Measurements from ENCODE around the gene FXYD6. TPM values are rescaled to one million over a fixed set of nuclear protein-coding genes. Genes with fewer than 3 reads are reported as not detected.

The FXYD6 gene
- total RNA-seq, 2 experiments from 2014 or later, result not detected

DNA sequence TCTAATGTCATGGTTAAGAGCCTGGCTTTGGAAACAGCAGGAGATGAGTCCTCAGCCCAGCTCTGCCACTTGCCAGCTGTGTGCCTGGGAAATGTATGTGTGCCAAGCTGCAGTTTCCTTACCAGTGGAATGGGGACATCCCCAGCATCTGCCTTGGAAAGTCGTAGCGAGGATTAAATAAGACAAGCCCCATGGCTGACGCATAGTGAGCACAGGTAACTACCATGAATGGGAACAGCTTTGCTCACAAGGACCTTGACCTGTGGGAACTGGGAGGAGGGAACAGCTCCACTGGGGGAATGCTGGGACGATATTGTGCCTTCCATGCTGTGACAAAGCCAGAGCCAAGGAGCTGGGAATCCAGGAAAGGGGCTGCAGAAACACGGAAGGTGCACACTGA, 76.8 kb downstream of the FXYD6 start:
- DNase-seq, result no peak
- H3K4me3 Mint-ChIP-seq, result no peak overlapping the region
- ChIA-PET CTCF (interaction anchor here (1.3 to 4.7 kb wide), 4 partner anchors 9 to 374 kb away, joined by 3 to 33 read pairs (median 4); no protein-coding TSS in a partner anchor), POLR2A (no interaction called here)
- H3K27ac Mint-ChIP-seq, result no peak overlapping the region
- intact Hi-C loops (cut with micrococcal nuclease), result no loop called here
- H3K36me3 Mint-ChIP-seq (ENCODE audit: low read depth), result no peaks in the 10 kb centered on the region
- H3K4me1 Mint-ChIP-seq (ENCODE audit: low read depth), result peaks cover 13% of the 10 kb centered on the region
- peaks cover 20% of the 10 kb centered on the region for H3K27me3 Mint-ChIP-seq
- no peak for ATAC-seq
- TF ChIP-seq, protein P1, sequence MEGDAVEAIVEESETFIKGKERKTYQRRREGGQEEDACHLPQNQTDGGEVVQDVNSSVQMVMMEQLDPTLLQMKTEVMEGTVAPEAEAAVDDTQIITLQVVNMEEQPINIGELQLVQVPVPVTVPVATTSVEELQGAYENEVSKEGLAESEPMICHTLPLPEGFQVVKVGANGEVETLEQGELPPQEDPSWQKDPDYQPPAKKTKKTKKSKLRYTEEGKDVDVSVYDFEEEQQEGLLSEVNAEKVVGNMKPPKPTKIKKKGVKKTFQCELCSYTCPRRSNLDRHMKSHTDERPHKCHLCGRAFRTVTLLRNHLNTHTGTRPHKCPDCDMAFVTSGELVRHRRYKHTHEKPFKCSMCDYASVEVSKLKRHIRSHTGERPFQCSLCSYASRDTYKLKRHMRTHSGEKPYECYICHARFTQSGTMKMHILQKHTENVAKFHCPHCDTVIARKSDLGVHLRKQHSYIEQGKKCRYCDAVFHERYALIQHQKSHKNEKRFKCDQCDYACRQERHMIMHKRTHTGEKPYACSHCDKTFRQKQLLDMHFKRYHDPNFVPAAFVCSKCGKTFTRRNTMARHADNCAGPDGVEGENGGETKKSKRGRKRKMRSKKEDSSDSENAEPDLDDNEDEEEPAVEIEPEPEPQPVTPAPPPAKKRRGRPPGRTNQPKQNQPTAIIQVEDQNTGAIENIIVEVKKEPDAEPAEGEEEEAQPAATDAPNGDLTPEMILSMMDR (IDR thresholded peaks at IDR 0.05), result no peak
- H3K9me3 Mint-ChIP-seq, result no peaks in the 10 kb centered on the region

DNA sequence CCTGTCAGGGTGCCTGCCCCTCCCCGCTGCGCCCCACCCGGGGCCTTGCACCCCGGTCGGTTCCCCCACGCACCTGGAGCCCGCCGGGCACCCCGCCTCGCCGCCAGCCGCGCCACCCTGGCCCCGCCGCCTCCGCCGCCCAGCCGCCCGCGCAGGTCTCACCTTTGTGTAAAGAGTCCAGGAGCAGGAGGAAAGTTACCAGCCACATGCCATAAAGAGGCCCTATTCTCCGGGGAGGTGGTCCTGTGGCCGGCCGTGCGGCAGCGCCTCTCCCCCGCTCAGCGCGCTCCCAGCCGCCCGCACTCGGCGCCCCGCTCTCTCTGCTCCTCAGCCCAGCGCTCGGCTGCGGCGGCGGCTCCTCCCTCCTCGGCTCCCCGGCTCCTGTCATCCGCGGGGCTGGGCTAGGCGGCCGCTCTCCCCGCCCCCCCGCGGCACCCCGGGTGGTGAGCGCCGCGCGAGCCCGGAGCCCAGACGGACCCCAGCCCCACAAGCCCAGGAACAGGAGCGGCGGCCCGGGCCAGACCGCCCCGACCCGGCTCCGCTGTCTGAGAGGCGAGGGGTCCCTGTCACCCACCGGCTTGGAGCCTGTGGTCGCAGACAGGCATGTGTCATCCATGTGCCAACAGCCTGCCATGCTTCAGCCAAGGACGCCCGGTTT, 79.5 kb downstream of the FXYD6 start, which contains the start of gene DSCAML1:
Gene DSCAML1, minus strand, starts transcription at position 345 of the 658 bp plus-strand sequence. Its CDS starts 137 bp downstream, at position 208.
- TF ChIP-seq, protein P1 (IDR thresholded peaks at IDR 0.05), result no peak
- H3K36me3 Mint-ChIP-seq (ENCODE audit: low read depth), result no peaks in the 10 kb centered on the region
- H3K27me3 Mint-ChIP-seq, result peaks cover 35% of the 10 kb centered on the region
- peaks cover 13% of the 10 kb centered on the region for H3K4me1 Mint-ChIP-seq (ENCODE audit: low read depth)
- ATAC-seq (peak; percentile 89), DNase-seq (peak; percentile 44)
- intact Hi-C loops (cut with micrococcal nuclease), result no loop called here
- H3K4me3 Mint-ChIP-seq, result peak within 1 kb of the TSS; percentile 46
- CTCF ChIA-PET, result interaction anchor here (1.0 to 4.7 kb wide), 4 partner anchors 11 to 371 kb away, joined by 3 to 33 read pairs (median 5); no protein-coding TSS in a partner anchor
- no peak within 1 kb of the TSS for H3K27ac Mint-ChIP-seq
- no peaks in the 10 kb centered on the region for H3K9me3 Mint-ChIP-seq
- POLR2A ChIA-PET, result interaction anchor here (1.0 kb wide), 1 partner anchor 9 kb away, joined by 3 read pairs; no protein-coding TSS in a partner anchor

DNA sequence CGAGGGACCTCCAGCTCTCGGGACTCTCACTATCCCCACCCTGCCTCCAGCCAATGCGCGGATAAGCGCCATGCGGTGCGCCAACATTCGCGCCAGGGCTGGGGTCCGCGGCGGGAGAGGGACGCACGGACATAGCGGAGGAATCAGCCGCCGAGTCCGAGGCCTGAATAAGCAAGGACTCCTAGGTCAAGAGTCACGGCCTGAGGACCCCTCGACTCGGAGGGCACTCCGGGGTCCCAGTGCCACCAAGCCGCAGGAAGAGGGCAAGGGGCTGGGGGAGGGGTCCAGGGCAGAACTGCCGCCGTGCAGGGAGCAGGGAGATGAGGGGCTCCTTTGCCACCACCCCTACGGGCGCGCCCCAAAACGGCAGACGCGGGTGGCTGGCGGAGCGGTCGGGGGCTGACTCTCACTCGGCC, 80.0 kb downstream of the FXYD6 start:
- no peaks in the 10 kb centered on the region for H3K9me3 Mint-ChIP-seq
- H3K4me3 Mint-ChIP-seq, result peak overlapping the region; percentile 7
- peaks cover 13% of the 10 kb centered on the region for H3K4me1 Mint-ChIP-seq (ENCODE audit: low read depth)
- ChIA-PET CTCF (interaction anchor here (1.0 kb wide), 1 partner anchor 370 kb away, joined by 3 read pairs; no protein-coding TSS in a partner anchor), POLR2A (no interaction called here)
- intact Hi-C loops (cut with micrococcal nuclease), result no loop called here
- peaks cover 37% of the 10 kb centered on the region for H3K27me3 Mint-ChIP-seq
- DNase-seq (no peak), ATAC-seq (no peak)
- TF ChIP-seq, protein P1 (IDR thresholded peaks at IDR 0.05), result no peak
- H3K27ac Mint-ChIP-seq, result no peak overlapping the region
- H3K36me3 Mint-ChIP-seq (ENCODE audit: low read depth), result no peaks in the 10 kb centered on the region

DNA sequence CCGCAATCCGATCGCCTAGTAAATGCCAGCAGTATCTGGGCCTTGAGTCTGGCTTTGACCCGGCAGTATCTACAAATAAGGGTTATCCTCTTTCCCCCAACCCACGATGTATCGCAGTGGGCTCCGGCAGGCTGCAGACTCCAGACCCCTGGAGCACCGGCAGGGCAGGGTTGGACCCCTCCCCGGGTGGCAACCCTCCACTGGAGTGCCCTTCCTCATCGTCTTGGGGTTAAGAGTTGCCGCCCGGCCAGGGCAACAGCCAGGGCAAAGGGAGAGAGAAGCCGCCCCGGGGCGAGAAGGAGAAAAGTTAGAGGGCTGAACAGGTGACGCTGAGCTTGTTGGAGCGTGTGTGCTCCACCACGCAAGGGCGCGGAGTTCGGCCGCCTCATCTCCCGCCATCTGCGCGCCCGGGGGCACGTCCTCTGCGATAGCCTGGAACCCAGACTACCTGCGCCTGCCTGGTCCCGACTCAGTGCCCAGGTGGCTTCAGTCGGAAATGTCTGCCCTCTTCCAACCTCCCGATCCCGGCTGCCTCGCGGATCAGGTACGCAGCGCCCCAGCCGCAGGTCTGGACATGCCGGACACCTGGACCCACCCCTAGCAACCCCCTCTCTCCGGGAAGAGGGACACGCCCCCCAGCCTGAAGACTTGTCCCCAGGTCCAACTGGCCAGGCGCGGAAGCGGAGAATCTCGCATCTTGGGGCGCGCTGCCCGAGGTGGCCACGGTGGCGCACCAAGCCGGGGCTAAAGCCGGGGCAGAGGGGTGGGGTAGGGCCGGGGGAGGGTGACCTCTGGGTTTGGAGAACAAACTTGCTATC, 80.6 kb downstream of the FXYD6 start:
- DNase-seq, result no peak
- Mint-ChIP-seq H3K4me1 (ENCODE audit: low read depth) (peaks cover 13% of the 10 kb centered on the region), H3K27me3 (peaks cover 39% of the 10 kb centered on the region), H3K9me3 (no peaks in the 10 kb centered on the region), H3K36me3 (ENCODE audit: low read depth) (no peaks in the 10 kb centered on the region), H3K27ac (no peak overlapping the region), H3K4me3 (peak overlapping the region; percentile 46)
- ChIA-PET POLR2A (no interaction called here), CTCF (interaction anchor here (1.0 kb wide), 1 partner anchor 370 kb away, joined by 3 read pairs; no protein-coding TSS in a partner anchor)
- TF ChIP-seq, protein P1 (IDR thresholded peaks at IDR 0.05), result no peak
- intact Hi-C loops (cut with micrococcal nuclease), result no loop called here
- peak; percentile 16 for ATAC-seq

Measured in activated CD8-positive, alpha-beta T cell treated with anti-CD3 and anti-CD28 coated beads for 36 hours (primary cell).